SK-N-SH treated with all-trans-retinoic acid at 6 μM for 48 hours (cell line): Measurements from ENCODE around the gene SGPL1.
A peak's percentile ranks its signal among the peaks of the same experiment; 100 is the strongest.
"Not testable (repeated sequence)": the region's sequence is repeated elsewhere in the genome, so short reads cannot be mapped to it uniquely, and the experiment has no call there.

Experiments
- ATAC-seq: fragments of 200-7000 bp; cut with Tn5 transposase; 3 replicates; pipeline ENCODE4 v1.9.1; 2020; ENCODE audit warnings: mild to moderate bottlenecking, moderate library complexity
- ARNTL ChIP-seq: fragments of 450-650 bp; formaldehyde crosslinking; IDR thresholded peaks from 2 replicates; pipeline ENCODE4 v1.5.0; 2020; ENCODE audit warnings: low read depth, mild to moderate bottlenecking, moderate library complexity, borderline replicate concordance
- CSDC2 ChIP-seq: fragments of 250-450 bp; sonication (Bioruptor Pico); IDR thresholded peaks from 2 replicates; pipeline ENCODE4 v1.5.0; 2020; ENCODE audit warnings: mild to moderate bottlenecking, moderate library complexity
- ESRRG ChIP-seq: fragments of 250-450 bp; sonication (Bioruptor Pico); IDR thresholded peaks from 2 replicates; pipeline ENCODE4 v1.6.1; 2021; ENCODE audit warnings: mild to moderate bottlenecking
- GLIS3 ChIP-seq: fragments of 250-450 bp; sonication (Bioruptor Pico); IDR thresholded peaks from 2 replicates; pipeline ENCODE4 v1.5.0; 2020; ENCODE audit warnings: mild to moderate bottlenecking, moderate library complexity
- ISL1 ChIP-seq: fragments of 250-450 bp; sonication (Bioruptor Pico); IDR thresholded peaks from 2 replicates; pipeline ENCODE4 v2.1.2; 2022; ENCODE audit warnings: mild to moderate bottlenecking, moderate library complexity
- OSR1 ChIP-seq: fragments of 250-450 bp; sonication (Bioruptor Pico); IDR thresholded peaks from 2 replicates; pipeline ENCODE4 v1.8.0; 2022; ENCODE audit warnings: moderate library complexity, mild to moderate bottlenecking, inconsistent platforms
- PPARA ChIP-seq: fragments of 250-450 bp; sonication (Bioruptor Pico); IDR thresholded peaks from 2 replicates; pipeline ENCODE4 v1.5.0; 2020; ENCODE audit warnings: mild to moderate bottlenecking, borderline replicate concordance
- RARB ChIP-seq: fragments of 250-450 bp; sonication (Bioruptor Pico); IDR thresholded peaks from 2 replicates; pipeline ENCODE4 v1.8.0; 2021; ENCODE audit warnings: mild to moderate bottlenecking, moderate library complexity
- SNAI2 ChIP-seq: fragments of 250-450 bp; sonication (Bioruptor Pico); IDR thresholded peaks from 2 replicates; pipeline ENCODE4 v1.5.0; 2020; ENCODE audit warnings: mild to moderate bottlenecking, moderate library complexity
- TCF4 ChIP-seq: fragments of 250-450 bp; sonication (Bioruptor Pico); IDR thresholded peaks from 2 replicates; pipeline ENCODE4 v1.8.0; 2021; ENCODE audit warnings: mild to moderate bottlenecking, moderate library complexity, borderline replicate concordance
- TOX ChIP-seq: fragments of 250-450 bp; sonication (Bioruptor Pico); IDR thresholded peaks from 2 replicates; pipeline ENCODE4 v1.8.0; 2021; ENCODE audit warnings: mild to moderate bottlenecking, moderate library complexity, borderline replicate concordance
- ZC3H10 ChIP-seq: fragments of 250-450 bp; sonication (Bioruptor Pico); IDR thresholded peaks from 2 replicates; pipeline ENCODE4 v1.5.1; 2021; ENCODE audit warnings: mild to moderate bottlenecking, moderate library complexity
- ZFP3 ChIP-seq: fragments of 250-450 bp; sonication (Bioruptor Pico); IDR thresholded peaks from 2 replicates; pipeline ENCODE4 v1.5.0; 2020; ENCODE audit warnings: mild to moderate bottlenecking, moderate library complexity
- ZFP30 ChIP-seq: fragments of 450-650 bp; formaldehyde crosslinking; IDR thresholded peaks from 2 replicates; pipeline ENCODE4 v1.5.0; 2022; ENCODE audit warnings: mild to moderate bottlenecking, moderate library complexity
- ZNF565 ChIP-seq: fragments of 450-650 bp; formaldehyde crosslinking; conservative IDR thresholded peaks from 2 replicates; pipeline ENCODE4 v1.5.0; 2020; ENCODE audit warnings: low read depth, mild to moderate bottlenecking, moderate library complexity
- ZNF70 ChIP-seq: fragments of 450-650 bp; formaldehyde crosslinking; IDR thresholded peaks from 2 replicates; pipeline ENCODE4 v1.5.0; 2020; ENCODE audit warnings: mild to moderate bottlenecking, moderate library complexity
- ZNF8 ChIP-seq: fragments of 450-650 bp; formaldehyde crosslinking; IDR thresholded peaks from 2 replicates; pipeline ENCODE4 v1.5.0; 2020; ENCODE audit warnings: mild to moderate bottlenecking, moderate library complexity
- TF ChIP-seq, protein P1 (sequence below): fragments of 250-450 bp; sonication (Bioruptor Pico); IDR thresholded peaks from 2 replicates; pipeline ENCODE4 v1.5.1; 2021; ENCODE audit warnings: mild to moderate bottlenecking, moderate library complexity
- TF ChIP-seq, protein P2 (sequence below): fragments of 250-450 bp; sonication (Bioruptor Pico); IDR thresholded peaks from 2 replicates; pipeline ENCODE4 v1.8.0; 2021; ENCODE audit warnings: low read depth, mild to moderate bottlenecking, moderate library complexity, borderline replicate concordance
- TF ChIP-seq, protein P3 (sequence below): fragments of 250-450 bp; sonication (Bioruptor Pico); IDR thresholded peaks from 2 replicates; pipeline ENCODE4 v1.8.0; 2020; ENCODE audit warnings: mild to moderate bottlenecking, moderate library complexity, borderline replicate concordance
- TF ChIP-seq, protein P4 (sequence below): fragments of 250-450 bp; sonication (Bioruptor Pico); IDR thresholded peaks from 2 replicates; pipeline ENCODE4 v1.5.0; 2020; ENCODE audit warnings: mild to moderate bottlenecking, moderate library complexity
- TF ChIP-seq, protein P5 (sequence below): fragments of 250-450 bp; sonication (Bioruptor Pico); IDR thresholded peaks from 2 replicates; pipeline ENCODE4 v1.5.1; 2020; ENCODE audit warnings: low read depth, mild to moderate bottlenecking, moderate library complexity

Gene SGPL1

DNA sequence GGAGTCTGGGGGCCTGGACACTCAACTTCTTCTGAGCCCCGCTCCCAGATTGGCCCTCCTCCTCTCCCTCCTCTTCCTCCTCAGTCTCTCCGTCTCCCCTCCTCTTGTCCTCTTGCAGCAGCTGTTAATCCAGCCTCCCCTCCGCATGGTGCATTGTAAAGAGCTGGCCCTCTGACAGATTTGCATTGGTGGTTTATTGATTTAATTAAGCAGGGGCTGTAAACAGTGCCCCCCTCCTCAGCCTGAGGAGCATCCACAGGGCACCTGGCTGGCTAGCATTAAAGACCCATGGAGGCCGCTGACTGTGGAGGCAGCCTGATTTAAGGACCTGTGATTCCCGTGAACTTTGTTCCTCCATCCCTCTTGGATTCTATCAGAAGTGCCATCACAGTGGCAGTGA is 101.5 kb downstream of the SGPL1 start:
- ATAC-seq: no peak

DNA sequence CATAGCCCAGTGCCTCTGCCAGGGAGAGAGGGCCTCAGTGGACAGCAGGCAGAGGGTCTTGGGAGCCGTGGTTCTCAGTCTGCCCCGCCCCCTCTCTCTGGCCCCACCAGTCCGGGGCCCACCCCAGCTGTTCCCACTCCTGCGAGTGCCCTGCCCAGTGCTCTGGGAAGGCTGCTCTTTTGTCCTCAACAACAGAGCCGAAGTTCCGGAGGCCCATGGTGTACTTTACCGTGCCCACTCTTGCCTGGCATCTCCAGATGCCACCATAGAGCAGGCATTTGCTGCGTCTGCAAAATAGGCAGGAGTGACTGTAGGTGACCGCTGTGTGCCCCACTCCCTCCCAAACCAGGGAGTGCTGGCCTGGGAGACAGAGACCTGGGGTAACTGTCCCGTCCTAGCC is 101.9 kb downstream of the SGPL1 start:
- TF ChIP-seq ZNF8: no peak
- ATAC-seq: no peak

More for the DNA sequence above, 101.5 kb downstream of the SGPL1 start:
- TF ChIP-seq CSDC2 (CRISPR knock-in tag): no peak
- TF ChIP-seq ESRRG (CRISPR knock-in tag): no peak
- TF ChIP-seq, protein P1, sequence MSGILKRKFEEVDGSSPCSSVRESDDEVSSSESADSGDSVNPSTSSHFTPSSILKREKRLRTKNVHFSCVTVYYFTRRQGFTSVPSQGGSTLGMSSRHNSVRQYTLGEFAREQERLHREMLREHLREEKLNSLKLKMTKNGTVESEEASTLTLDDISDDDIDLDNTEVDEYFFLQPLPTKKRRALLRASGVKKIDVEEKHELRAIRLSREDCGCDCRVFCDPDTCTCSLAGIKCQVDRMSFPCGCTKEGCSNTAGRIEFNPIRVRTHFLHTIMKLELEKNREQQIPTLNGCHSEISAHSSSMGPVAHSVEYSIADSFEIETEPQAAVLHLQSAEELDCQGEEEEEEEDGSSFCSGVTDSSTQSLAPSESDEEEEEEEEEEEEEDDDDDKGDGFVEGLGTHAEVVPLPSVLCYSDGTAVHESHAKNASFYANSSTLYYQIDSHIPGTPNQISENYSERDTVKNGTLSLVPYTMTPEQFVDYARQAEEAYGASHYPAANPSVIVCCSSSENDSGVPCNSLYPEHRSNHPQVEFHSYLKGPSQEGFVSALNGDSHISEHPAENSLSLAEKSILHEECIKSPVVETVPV (CRISPR knock-in tag): no peak
- no peak for TF ChIP-seq PPARA (CRISPR knock-in tag)
- TF ChIP-seq ZFP3 (CRISPR knock-in tag): no peak
- no peak for TF ChIP-seq SNAI2 (CRISPR knock-in tag)
- no peak for TF ChIP-seq TCF4 (CRISPR knock-in tag)
- no peak for TF ChIP-seq ZNF70
- TF ChIP-seq ZNF8: no peak
- no peak for TF ChIP-seq OSR1 (CRISPR knock-in tag)
- TF ChIP-seq ARNTL (CRISPR knock-in tag): no peak

DNA sequence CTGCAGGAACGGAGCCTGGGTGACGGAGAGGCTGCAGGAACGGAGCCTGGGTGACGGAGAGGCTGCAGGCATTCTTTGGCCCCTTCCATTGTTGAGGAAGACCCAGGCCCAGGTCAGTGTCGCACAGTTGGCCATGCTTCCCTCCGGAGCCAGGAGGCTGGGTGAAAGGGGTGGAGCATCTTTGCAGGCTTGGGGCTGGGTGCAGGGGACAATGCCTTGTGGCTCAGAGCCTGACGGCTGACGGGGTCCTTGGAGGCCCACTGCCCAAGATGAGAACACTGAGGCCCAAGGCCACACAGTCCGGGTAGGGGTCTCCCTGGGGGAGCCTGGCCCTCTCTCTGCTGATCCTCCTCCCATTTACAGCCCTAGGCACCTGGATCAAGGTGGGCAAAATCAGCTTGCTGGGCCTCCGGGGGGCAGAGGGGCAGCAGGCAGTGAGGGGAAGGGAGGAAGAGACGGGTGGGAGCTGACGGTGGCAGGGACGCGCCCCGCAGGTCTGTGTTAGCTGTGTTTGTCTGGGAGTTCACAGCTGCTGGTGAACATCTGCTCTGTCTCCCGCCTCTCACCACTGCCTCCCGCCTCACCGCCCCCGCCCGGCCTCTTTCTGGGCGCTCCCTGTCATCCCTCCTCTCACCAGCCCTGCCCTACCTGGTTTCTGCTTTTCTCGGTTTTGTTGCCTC is 103.2 kb downstream of the SGPL1 start:
- ATAC-seq: peak; percentile 38; the same call in 2 of the 3 replicates
- TF ChIP-seq ESRRG (CRISPR knock-in tag) (no peak), GLIS3 (CRISPR knock-in tag) (no peak), CSDC2 (CRISPR knock-in tag) (no peak), OSR1 (CRISPR knock-in tag) (no peak), ZNF8 (no peak)
- TF ChIP-seq, protein P2, sequence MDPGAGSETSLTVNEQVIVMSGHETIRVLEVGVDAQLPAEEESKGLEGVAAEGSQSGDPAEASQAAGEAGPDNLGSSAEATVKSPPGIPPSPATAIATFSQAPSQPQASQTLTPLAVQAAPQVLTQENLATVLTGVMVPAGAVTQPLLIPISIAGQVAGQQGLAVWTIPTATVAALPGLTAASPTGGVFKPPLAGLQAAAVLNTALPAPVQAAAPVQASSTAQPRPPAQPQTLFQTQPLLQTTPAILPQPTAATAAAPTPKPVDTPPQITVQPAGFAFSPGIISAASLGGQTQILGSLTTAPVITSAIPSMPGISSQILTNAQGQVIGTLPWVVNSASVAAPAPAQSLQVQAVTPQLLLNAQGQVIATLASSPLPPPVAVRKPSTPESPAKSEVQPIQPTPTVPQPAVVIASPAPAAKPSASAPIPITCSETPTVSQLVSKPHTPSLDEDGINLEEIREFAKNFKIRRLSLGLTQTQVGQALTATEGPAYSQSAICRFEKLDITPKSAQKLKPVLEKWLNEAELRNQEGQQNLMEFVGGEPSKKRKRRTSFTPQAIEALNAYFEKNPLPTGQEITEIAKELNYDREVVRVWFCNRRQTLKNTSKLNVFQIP: no peak
- TF ChIP-seq, all 23 proteins: peak for 0

DNA sequence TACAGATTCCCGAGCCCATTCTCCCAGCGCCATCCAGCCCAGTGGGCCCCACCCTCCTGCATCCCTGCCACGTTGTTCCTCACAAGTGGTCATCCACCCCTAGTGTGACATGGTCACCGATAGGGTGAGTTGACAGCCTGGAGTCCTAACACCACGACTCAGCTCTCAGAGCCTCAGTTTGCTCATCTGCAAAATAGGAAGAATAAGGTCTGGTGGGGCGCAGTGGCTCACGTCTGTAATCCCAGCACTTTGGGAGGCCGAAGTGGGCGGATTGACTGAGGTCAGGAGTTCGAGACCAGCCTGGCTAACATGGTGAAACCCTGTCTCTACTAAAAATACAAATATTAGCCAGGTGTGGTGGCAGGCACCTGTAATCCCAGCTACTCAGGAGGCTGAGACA is 104.2 kb downstream of the SGPL1 start:
- ATAC-seq: not testable (repeated sequence)

DNA sequence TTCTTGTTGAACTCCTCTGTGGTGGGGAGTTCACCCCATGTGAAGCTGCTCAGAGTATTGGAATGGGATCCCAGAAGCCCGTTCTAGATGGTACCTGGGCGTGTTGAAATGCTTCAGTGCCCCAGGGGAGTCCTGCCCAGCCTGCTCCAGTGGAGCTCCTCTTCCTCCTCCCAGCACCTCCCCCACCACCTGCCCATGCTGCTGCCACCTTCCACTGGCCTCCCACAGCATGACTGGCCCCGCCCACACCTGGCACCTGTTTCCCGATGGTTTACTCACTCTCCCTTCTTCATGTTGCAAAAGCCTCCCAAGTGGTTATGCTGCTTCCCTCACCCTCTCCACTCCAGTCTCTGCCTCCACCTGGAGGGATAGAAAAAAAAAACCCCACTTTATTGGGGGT is 104.8 kb downstream of the SGPL1 start:
- no peak for ATAC-seq
- no peak for TF ChIP-seq ZC3H10 (CRISPR knock-in tag)
- TF ChIP-seq, protein P3, sequence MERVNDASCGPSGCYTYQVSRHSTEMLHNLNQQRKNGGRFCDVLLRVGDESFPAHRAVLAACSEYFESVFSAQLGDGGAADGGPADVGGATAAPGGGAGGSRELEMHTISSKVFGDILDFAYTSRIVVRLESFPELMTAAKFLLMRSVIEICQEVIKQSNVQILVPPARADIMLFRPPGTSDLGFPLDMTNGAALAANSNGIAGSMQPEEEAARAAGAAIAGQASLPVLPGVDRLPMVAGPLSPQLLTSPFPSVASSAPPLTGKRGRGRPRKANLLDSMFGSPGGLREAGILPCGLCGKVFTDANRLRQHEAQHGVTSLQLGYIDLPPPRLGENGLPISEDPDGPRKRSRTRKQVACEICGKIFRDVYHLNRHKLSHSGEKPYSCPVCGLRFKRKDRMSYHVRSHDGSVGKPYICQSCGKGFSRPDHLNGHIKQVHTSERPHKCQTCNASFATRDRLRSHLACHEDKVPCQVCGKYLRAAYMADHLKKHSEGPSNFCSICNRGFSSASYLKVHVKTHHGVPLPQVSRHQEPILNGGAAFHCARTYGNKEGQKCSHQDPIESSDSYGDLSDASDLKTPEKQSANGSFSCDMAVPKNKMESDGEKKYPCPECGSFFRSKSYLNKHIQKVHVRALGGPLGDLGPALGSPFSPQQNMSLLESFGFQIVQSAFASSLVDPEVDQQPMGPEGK: no peak
- TF ChIP-seq, protein P2: no peak
- no peak for TF ChIP-seq RARB (CRISPR knock-in tag)
- TF ChIP-seq, protein P4, sequence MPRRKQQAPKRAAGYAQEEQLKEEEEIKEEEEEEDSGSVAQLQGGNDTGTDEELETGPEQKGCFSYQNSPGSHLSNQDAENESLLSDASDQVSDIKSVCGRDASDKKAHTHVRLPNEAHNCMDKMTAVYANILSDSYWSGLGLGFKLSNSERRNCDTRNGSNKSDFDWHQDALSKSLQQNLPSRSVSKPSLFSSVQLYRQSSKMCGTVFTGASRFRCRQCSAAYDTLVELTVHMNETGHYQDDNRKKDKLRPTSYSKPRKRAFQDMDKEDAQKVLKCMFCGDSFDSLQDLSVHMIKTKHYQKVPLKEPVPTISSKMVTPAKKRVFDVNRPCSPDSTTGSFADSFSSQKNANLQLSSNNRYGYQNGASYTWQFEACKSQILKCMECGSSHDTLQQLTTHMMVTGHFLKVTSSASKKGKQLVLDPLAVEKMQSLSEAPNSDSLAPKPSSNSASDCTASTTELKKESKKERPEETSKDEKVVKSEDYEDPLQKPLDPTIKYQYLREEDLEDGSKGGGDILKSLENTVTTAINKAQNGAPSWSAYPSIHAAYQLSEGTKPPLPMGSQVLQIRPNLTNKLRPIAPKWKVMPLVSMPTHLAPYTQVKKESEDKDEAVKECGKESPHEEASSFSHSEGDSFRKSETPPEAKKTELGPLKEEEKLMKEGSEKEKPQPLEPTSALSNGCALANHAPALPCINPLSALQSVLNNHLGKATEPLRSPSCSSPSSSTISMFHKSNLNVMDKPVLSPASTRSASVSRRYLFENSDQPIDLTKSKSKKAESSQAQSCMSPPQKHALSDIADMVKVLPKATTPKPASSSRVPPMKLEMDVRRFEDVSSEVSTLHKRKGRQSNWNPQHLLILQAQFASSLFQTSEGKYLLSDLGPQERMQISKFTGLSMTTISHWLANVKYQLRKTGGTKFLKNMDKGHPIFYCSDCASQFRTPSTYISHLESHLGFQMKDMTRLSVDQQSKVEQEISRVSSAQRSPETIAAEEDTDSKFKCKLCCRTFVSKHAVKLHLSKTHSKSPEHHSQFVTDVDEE (CRISPR knock-in tag): no peak
- TF ChIP-seq, protein P5, sequence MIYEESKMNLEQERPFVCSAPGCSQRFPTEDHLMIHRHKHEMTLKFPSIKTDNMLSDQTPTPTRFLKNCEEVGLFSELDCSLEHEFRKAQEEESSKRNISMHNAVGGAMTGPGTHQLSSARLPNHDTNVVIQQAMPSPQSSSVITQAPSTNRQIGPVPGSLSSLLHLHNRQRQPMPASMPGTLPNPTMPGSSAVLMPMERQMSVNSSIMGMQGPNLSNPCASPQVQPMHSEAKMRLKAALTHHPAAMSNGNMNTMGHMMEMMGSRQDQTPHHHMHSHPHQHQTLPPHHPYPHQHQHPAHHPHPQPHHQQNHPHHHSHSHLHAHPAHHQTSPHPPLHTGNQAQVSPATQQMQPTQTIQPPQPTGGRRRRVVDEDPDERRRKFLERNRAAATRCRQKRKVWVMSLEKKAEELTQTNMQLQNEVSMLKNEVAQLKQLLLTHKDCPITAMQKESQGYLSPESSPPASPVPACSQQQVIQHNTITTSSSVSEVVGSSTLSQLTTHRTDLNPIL (CRISPR knock-in tag): no peak
- no peak for TF ChIP-seq TOX
- no peak for TF ChIP-seq OSR1 (CRISPR knock-in tag)
- TF ChIP-seq SNAI2 (CRISPR knock-in tag): no peak
- TF ChIP-seq ZFP3 (CRISPR knock-in tag): no peak
- no peak for TF ChIP-seq ISL1 (CRISPR knock-in tag)
- TF ChIP-seq ZNF565 (CRISPR knock-in tag): no peak
- TF ChIP-seq, protein P1 (CRISPR knock-in tag): no peak
- TF ChIP-seq PPARA (CRISPR knock-in tag): no peak
- no peak for TF ChIP-seq TCF4 (CRISPR knock-in tag)
- no peak for TF ChIP-seq ZFP30 (CRISPR knock-in tag)
- no peak for TF ChIP-seq CSDC2 (CRISPR knock-in tag)
